AG04450 (cell line): ENCODE data around the gene SLC12A8. TPM values are rescaled to one million over a fixed set of nuclear protein-coding genes. Genes with fewer than 3 reads are reported as not detected.
A peak's percentile ranks its signal among the peaks of the same experiment; 100 is the strongest.

Experiments used
- CTCF ChIA-PET: fragments of 300-600, 350-600 bp; formaldehyde crosslinking; extraction: SDS; loops from one replicate; lab custom pipeline; 2022; ENCODE audit warnings: antibody characterized with exemption, inconsistent platforms; lab: Charles Lee
- POLR2A ChIA-PET: fragments of 350-600 bp; formaldehyde crosslinking; extraction: SDS; loops from one replicate; lab custom pipeline; 2021; ENCODE audit warnings: antibody characterized with exemption, inconsistent platforms; lab: Yijun Ruan, JAX
- DNase-seq: peaks from one replicate; pipeline ENCODE4 v3.0.0-alpha.2; 2011; ENCODE audit warnings: low read depth, low spot score
- H3K27ac ChIP-seq: one replicate; pipeline ENCODE4 v1.5.1; 2012; ENCODE audit warnings: low read depth, low read length, control low read depth
- H3K27me3 ChIP-seq: one replicate; pipeline ENCODE4 v1.6.0; 2012; ENCODE audit warnings: low read length; ENCODE audit not compliant: control insufficient read depth, insufficient read depth
- H3K4me3 ChIP-seq: 2 replicates; pipeline ENCODE4 v1.5.1; 2011; ENCODE audit warnings: mild to moderate bottlenecking, low read depth, low read length, control low read depth
- H3K9me3 ChIP-seq: 2 replicates; pipeline ENCODE4 v1.5.1; 2012; ENCODE audit warnings: low read length; ENCODE audit not compliant: control insufficient read depth, insufficient read depth
- polyA plus RNA-seq: library from polyadenylated mRNA; depleted of rRNA; stranded (reverse); fragments of >200 nt; gene quantifications from 2 replicates; pipeline ENCODE4 v1.2.3, GENCODE V29; 2011
- TF ChIP-seq, protein P1 (sequence below): IDR thresholded peaks from 2 replicates; pipeline ENCODE4 v1.5.1; 2011; ENCODE audit warnings: low read depth, low read length, control low read depth, inconsistent platforms

Gene SLC12A8
- polyA plus RNA-seq, 1 experiment: 15.3 TPM

DNA sequence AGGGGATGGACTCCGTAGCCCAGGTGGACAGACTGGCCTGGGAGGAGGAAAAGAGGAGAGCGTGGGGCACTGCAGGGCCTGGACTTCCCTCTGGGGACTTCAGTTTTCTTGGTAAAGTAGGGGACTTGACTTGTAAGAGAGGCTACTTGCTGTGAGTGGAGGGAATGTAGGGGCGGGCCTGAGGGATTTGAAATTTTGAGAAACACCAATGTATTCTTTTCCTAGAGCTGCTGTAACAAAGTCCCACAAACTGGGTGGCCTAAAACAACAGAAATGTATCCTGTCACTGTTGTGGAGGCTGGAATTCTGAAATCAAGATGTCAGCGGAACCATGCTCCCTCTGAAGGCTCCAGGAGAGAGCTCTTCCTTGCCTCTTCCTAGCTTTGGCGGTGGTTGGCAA is 150.9 kb downstream of the SLC12A8 start:
- ChIA-PET POLR2A (interaction anchor here (0.6 to 2.9 kb wide), 5 partner anchors 12 to 133 kb away, joined by 3 to 21 read pairs (median 14); no protein-coding TSS in a partner anchor), CTCF (interaction anchor here (0.6 kb wide), 1 partner anchor 439 kb away, joined by 3 read pairs; no protein-coding TSS in a partner anchor)
- H3K9me3 ChIP-seq: no peaks in the 10 kb centered on the region
- H3K27me3 ChIP-seq: no peaks in the 10 kb centered on the region
- H3K4me3 ChIP-seq: 0 out of 2 replicates have a peak overlapping the region, but pooled peaks have one; percentile 7
- TF ChIP-seq, protein P1, sequence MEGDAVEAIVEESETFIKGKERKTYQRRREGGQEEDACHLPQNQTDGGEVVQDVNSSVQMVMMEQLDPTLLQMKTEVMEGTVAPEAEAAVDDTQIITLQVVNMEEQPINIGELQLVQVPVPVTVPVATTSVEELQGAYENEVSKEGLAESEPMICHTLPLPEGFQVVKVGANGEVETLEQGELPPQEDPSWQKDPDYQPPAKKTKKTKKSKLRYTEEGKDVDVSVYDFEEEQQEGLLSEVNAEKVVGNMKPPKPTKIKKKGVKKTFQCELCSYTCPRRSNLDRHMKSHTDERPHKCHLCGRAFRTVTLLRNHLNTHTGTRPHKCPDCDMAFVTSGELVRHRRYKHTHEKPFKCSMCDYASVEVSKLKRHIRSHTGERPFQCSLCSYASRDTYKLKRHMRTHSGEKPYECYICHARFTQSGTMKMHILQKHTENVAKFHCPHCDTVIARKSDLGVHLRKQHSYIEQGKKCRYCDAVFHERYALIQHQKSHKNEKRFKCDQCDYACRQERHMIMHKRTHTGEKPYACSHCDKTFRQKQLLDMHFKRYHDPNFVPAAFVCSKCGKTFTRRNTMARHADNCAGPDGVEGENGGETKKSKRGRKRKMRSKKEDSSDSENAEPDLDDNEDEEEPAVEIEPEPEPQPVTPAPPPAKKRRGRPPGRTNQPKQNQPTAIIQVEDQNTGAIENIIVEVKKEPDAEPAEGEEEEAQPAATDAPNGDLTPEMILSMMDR: no peak
- peak overlapping the region; percentile 73 for H3K27ac ChIP-seq
- no peak for DNase-seq

DNA sequence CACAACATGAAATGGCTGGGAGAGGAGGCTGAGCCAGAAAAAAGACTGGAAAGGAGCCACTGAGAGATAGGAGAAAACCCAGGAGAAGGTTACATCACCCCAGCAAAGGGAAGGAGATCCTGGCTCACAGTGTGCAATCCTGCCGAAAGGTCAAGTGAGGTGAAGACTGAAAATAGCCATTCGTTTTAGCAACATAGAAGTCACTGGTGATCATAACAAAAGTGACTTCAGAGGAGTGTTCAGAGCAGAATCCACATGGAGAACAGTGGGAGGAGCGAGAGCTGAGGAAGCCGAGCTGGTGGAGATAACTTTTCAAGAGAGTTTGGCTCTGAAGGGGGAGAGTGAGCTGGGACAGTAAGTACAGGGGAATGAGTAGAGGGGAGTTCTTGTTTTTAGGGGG is 151.4 kb downstream of the SLC12A8 start:
- no peak for DNase-seq
- Histone ChIP-seq H3K27me3 (no peaks in the 10 kb centered on the region), H3K27ac (peak overlapping the region; percentile 73), H3K4me3 (0 out of 2 replicates have a peak overlapping the region, but pooled peaks have one; percentile 7), H3K9me3 (no peaks in the 10 kb centered on the region)
- TF ChIP-seq, protein P1: no peak
- CTCF ChIA-PET: no interaction called here
- POLR2A ChIA-PET: interaction anchor here (0.6 to 2.9 kb wide), 2 partner anchors 12 to 134 kb away, joined by 3 to 21 read pairs; no protein-coding TSS in a partner anchor

DNA sequence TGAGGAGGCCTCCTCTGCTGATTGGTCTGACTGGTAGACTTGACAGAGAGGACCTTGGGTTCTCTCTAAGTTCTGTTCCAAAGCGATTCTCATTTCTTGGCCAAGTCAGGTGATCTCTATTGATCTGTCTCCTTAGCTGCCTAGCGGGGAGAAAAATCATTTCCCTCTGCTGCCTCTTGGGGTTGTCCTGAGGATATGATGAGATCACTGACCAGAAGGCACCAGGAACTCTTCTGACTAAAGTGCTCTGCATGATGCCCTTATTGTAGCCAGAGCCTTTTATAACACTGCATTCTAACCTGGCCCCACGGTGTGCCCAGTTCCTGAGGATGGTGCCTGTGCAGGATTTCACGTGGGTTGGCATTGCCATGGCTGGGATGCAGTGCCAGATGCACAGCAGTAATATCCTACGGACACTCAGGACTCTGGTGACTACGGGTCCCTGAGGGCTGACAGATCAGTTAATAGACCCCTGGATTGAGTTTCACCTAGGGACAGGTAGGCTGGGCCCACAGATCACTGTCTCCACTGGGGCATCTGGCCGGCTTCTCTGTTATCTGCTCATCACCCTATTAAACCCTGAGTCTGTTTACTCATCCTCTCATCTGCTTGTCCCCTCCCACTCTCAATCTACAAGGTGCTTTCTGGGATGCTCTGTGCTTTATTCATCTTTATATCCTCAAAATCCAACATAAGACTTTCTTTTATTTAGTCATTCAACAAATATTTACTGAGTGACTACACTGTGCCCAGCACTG is 152.9 kb downstream of the SLC12A8 start:
- POLR2A ChIA-PET: interaction anchor here (0.6 kb wide), 1 partner anchor 56 kb away, joined by 3 read pairs; no protein-coding TSS in a partner anchor

DNA sequence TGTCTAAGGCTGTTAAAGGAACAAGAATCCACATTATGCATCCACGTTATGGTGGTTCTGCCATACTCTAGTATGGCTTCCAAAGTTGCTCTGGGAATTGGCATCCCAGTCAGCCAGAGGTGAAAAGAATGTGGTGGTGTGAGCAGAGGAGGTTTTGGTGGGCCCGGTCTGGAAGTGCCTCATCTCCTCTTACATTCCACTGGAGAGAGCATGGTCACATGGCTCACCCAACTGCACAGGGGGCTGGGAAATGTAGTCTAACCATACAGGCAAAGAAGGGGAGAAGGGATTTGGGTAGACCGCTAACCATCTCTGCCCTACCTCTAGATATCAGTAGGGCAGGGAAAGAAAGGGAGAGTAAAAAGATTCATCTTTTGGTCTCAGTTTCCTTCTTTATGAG is 153.6 kb downstream of the SLC12A8 start:
- no peaks in the 10 kb centered on the region for H3K27me3 ChIP-seq
- TF ChIP-seq, protein P1: no peak
- H3K9me3 ChIP-seq: no peaks in the 10 kb centered on the region
- ChIA-PET POLR2A (no interaction called here), CTCF (no interaction called here)
- no peak for DNase-seq
- H3K4me3 ChIP-seq: no peak overlapping the region
- H3K27ac ChIP-seq: no peak overlapping the region

More for the DNA sequence above, 152.9 kb downstream of the SLC12A8 start:
- Histone ChIP-seq H3K27ac (no peak overlapping the region), H3K4me3 (no peak overlapping the region), H3K9me3 (no peaks in the 10 kb centered on the region), H3K27me3 (no peaks in the 10 kb centered on the region)
- TF ChIP-seq, protein P1: peak; percentile 30; the same call in 1 of the 2 replicates
- CTCF ChIA-PET: no interaction called here
- DNase-seq: no peak

DNA sequence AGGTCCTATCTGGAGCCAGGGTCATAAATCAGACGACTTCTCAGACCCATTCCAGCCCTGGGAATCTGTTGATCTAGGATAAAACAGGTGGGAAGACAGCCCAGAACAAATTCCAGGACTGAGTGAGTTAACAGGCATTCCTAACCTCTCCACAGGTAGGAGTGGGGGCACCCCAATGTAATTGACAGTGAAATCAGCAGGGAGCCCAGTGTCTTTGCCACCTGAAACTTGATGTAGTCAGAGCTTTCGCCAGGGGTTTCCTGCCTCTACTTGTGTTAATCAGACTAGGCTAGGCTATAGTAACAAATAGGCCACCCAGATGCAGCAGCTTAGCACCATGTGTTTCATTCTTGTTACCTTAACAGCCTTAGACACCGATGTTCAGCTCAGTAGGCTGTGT is 154.0 kb downstream of the SLC12A8 start:
- TF ChIP-seq, protein P1: no peak
- POLR2A ChIA-PET: no interaction called here
- no peak overlapping the region for H3K27ac ChIP-seq

More for the DNA sequence above, 154.0 kb downstream of the SLC12A8 start:
- Histone ChIP-seq H3K9me3 (no peaks in the 10 kb centered on the region), H3K4me3 (no peak overlapping the region), H3K27me3 (no peaks in the 10 kb centered on the region)
- DNase-seq: no peak
- CTCF ChIA-PET: no interaction called here
